Ovary (tissue), 3 donors: ENCODE results near the gene FITM1.

Source experiments
- CTCF ChIP-seq, 3 donors: fragments of 450-650 bp in 2 of 3; fragments of 200-600 bp in 1 of 3; IDR thresholded peaks; one replicate each; pipeline versions ENCODE4 v1.5.1 to v1.8.0; 2016 to 2022; ENCODE audit warnings: antibody characterized with exemption in 3 of 3, mild to moderate bottlenecking in 1 of 3
- POLR2A ChIP-seq: fragments of 450-650 bp; IDR thresholded peaks from one replicate; pipeline ENCODE4 v1.6.1; 2017; ENCODE audit warnings: antibody characterized with exemption, mild to moderate bottlenecking, moderate library complexity
- donor health status: DM: no; HTN: no; CAD: no.

GRCh38 chr14:24147761-24148428 is 17.4 kb downstream of the FITM1 start:
- TF ChIP-seq CTCF (IDR thresholded peaks at IDR 0.05) (no peak), POLR2A (no peak)
